AG10803 (cell line): ENCODE results near the gene FARS2.

Source experiments
- DNase-seq: peaks from one replicate; pipeline ENCODE4 v3.0.0; 2010; ENCODE audit warnings: low read depth
- H3K4me3 ChIP-seq: 2 replicates; pipeline ENCODE4 v1.5.1; 2011; ENCODE audit warnings: mild to moderate bottlenecking, low read length, control low read depth
- TF ChIP-seq, protein P1 (sequence below): conservative IDR thresholded peaks from 2 replicates; pipeline ENCODE4 v1.5.1; 2011; ENCODE audit warnings: mild to moderate bottlenecking, low read length, control low read depth, inconsistent platforms

Gene FARS2

DNA sequence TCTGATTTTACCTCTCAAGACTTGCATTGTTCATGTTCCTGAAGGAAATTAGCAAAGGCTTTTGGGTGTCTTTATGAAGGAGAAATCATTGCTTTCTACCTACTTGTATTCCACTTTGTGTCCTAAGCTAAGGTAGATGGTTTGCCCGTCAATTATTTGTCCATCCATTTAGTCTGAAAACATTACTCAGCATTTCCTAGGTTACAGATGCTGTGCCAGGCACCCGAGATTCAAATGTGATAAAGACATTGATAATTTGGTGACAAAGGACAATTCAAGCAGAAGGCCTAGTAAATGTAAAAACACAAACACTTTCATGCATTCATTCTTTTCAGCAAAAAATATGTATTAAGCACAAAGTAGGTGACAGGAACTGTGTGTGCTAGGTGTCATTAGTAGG, 251.1 kb downstream of the FARS2 start:
- H3K4me3 ChIP-seq = no peak overlapping the region
- no peak for DNase-seq
- TF ChIP-seq, protein P1, sequence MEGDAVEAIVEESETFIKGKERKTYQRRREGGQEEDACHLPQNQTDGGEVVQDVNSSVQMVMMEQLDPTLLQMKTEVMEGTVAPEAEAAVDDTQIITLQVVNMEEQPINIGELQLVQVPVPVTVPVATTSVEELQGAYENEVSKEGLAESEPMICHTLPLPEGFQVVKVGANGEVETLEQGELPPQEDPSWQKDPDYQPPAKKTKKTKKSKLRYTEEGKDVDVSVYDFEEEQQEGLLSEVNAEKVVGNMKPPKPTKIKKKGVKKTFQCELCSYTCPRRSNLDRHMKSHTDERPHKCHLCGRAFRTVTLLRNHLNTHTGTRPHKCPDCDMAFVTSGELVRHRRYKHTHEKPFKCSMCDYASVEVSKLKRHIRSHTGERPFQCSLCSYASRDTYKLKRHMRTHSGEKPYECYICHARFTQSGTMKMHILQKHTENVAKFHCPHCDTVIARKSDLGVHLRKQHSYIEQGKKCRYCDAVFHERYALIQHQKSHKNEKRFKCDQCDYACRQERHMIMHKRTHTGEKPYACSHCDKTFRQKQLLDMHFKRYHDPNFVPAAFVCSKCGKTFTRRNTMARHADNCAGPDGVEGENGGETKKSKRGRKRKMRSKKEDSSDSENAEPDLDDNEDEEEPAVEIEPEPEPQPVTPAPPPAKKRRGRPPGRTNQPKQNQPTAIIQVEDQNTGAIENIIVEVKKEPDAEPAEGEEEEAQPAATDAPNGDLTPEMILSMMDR = no peak

DNA sequence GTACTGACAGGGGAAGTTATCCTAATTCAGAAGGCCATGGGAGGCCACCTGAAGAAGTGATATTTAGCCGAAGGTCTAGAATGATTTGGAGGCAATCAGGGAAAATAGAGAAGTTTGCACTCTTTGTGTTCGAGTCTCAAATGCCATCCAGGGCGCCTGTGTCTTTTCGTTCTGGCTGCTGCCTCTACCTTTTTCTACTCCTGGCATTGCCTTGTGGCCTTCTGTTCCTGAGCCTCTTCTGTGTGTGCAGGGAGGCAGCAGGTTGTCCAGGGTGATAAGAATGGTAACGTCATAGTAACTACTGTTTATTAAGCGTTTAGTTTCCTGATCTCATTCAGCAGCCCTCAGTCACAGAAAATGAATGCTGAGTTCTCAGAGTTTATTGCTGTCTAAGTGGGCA, 252.1 kb downstream of the FARS2 start:
- TF ChIP-seq, protein P1 = no peak
- DNase-seq = no peak

DNA sequence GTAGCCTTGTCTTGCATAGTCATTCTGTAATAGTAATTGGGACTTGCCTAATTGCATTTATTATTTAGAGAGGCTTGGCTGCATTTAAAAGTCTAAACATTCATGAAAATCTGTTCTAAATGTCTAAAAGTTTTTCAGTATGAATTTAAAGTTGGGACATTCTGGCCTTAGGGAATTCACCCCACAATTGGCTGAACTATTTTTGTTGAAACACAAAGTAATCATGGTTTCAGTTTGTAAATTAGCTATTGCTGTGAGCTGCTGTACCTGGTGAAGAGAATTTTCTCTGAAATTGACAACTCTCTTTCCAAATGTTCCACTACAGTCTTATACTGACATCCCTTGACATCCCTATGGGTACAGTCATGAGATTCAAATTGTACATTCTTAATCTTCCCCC, 253.0 kb downstream of the FARS2 start:
- TF ChIP-seq, protein P1 = no peak
- H3K4me3 ChIP-seq = no peak overlapping the region
- no peak for DNase-seq

More for the DNA sequence above, 252.1 kb downstream of the FARS2 start:
- no peak overlapping the region for H3K4me3 ChIP-seq

DNA sequence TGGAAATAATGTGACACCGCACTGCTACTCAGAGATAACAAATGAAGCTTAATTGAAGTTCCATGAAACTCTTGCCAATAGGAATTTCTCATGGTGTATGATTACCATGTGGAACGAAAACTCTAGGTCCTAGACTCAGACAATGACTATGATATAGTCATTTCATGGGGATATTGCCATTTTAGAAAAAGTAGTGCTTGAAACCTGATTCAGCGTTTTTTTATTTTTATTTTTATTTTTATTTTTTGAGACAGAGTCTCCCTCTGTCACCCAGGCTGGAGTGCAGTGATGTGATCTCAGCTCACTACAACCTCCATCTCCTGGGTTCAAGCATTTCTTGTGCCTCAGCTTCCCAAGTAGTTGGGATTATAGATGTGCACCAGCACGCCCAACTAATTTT, 253.9 kb downstream of the FARS2 start:
- DNase-seq = no peak
- TF ChIP-seq, protein P1 = no peak
- no peak overlapping the region for H3K4me3 ChIP-seq

DNA sequence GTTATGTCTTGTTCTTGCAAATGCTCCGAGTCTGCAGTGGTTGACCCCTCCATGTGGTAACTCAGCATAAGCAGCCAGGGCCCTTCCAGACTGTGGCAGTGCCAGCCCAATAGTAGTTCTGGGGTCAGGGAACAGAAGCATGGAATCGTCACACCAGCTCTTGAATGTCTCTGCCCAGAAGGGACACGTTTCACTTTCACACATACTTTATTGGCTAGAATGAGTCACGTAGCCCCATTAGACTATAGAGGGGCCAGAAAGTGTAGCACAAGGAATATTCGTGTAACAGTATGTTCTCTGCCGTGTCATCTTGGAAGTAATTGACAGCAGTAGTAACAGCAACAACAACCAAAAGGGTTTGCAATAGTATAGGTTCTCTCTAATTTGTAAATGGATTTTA, 254.7 kb downstream of the FARS2 start:
- TF ChIP-seq, protein P1 = no peak
- no peak for DNase-seq
- H3K4me3 ChIP-seq = no peak overlapping the region

DNA sequence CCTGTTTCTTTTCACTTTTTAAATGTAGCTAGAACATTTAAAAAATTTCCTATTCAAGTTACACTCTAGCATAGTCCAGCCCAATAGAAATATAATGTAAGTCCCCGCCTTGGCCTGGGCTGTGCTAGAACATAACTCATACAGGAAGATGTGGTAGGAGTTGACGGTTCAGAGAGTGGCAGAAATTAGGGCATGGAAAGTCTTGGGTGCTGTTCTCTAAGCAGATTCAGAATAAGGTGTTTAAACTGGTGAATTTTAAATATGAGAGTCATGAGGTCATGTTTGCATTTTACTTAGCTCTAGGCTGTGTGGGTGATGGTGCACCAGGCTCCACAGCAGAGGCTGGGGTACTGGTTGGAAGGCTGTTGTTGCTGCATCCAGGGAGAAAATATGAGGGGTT, 256.5 kb downstream of the FARS2 start:
- no peak overlapping the region for H3K4me3 ChIP-seq
- TF ChIP-seq, protein P1 = no peak
- DNase-seq = no peak

DNA sequence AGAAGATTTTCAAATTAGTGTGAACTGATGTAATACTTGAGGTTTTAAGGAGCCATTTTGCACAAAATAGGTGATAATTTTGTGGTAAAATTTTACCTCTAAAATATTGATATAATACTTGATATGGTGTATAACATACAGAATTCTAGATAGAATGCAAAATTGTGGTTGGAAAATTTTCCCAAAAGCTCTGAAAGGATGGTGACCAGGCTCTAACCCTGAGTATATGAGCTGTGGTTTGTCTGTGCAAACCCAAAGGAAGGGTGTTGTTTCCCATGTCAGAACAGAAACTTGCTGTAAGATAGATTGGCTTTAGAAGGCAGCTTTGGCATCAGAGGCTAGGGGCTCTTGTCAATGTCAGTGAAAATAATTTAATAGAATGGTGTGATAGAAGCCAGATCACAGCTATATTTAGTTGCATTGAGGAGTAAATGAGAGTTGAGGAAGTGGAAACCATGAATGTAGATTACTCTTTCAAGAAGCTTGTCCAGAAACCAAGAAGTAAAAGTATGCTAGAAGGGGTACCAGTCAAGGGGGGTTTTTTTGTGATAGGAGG, 257.7 kb downstream of the FARS2 start:
- TF ChIP-seq, protein P1 = no peak
- no peak for DNase-seq
- H3K4me3 ChIP-seq = no peak overlapping the region
